Adrenal gland (tissue), 12 donors: ENCODE results near the gene MT1A. TPM values are rescaled to one million over a fixed set of nuclear protein-coding genes. Genes with fewer than 3 reads are reported as not detected.
A peak's percentile ranks its signal among the peaks of the same experiment; 100 is the strongest.
"Not testable (repeated sequence)": the region's sequence is repeated elsewhere in the genome, so short reads cannot be mapped to it uniquely, and the experiment has no call there.

ENCODE experiments used
- DNase-seq, 7 donors: peaks; one replicate each; pipeline ENCODE4 v3.0.0-alpha.2; 2019 to 2020
- H3K27ac ChIP-seq, 5 donors: fragments of 200-600 bp; sonication (generic) in 4 of 5; 1 replicate in 3 of 5; 2 replicates in 2 of 5; pipeline versions ENCODE4 v1.5.1 to v1.8.0; 2016 to 2020; ENCODE audit warnings: mild to moderate bottlenecking in 1 of 5
- H3K27me3 ChIP-seq: fragments of 200-600 bp; 2 replicates; pipeline ENCODE4 v1.8.0; 2021
- H3K36me3 ChIP-seq, 2 donors: fragments of 200-600 bp; replicated peaks in 1 of 2; 1 replicate in 1 of 2; 2 replicates in 1 of 2; pipeline versions ENCODE4 v1.5.1 to v1.8.0; 2018 to 2022
- H3K4me1 ChIP-seq, 2 donors: fragments of 200-600 bp; replicated peaks in 1 of 2; 1 replicate in 1 of 2; 2 replicates in 1 of 2; pipeline versions ENCODE4 v1.5.1 to v1.8.0; 2018 to 2021
- H3K4me3 ChIP-seq, 4 donors: fragments of 200-600 bp; sonication (generic) in 3 of 4; one replicate each; pipeline ENCODE4 v1.5.1; 2016 to 2018
- H3K9me3 ChIP-seq, 3 donors: fragments of 200-600 bp; sonication (generic) in 1 of 3; replicated peaks in 1 of 3; 1 replicate in 2 of 3; 2 replicates in 1 of 3; pipeline versions ENCODE4 v1.5.1 to v1.8.0; 2016 to 2021
- CTCF ChIP-seq, 6 experiments: fragments of 450-650 bp in 4 of 6; fragments of 200-600 bp in 2 of 6; sonication (generic) in 1 of 6; IDR thresholded peaks; 1 replicate in 5 of 6; 2 replicates in 1 of 6; pipeline versions ENCODE4 v1.5.1 to v1.8.0; 2016 to 2021; ENCODE audit warnings: antibody characterized with exemption in 6 of 6, mild to moderate bottlenecking in 2 of 6, moderate library complexity in 1 of 6
- POLR2A ChIP-seq, 2 donors: fragments of 450-650 bp; IDR thresholded peaks; one replicate each; pipeline ENCODE4 v1.6.1; 2017; ENCODE audit warnings: antibody characterized with exemption in 2 of 2, mild to moderate bottlenecking in 2 of 2, moderate library complexity in 1 of 2
- WGBS, 4 donors: extraction: QIAGEN DNeasy Blood & Tissue Kit in 2 of 4; methylation state at CpG; one replicate each; pipeline versions ENCODE4 v1.1.5 to v1.1.7; 2013 to 2017; 5-methylcytosine and 5-hydroxymethylcytosine counted together
- intact Hi-C, 2 donors: fragments of 100-400 bp; cut with DNase I; formaldehyde crosslinking; loops; one replicate each; pipeline versions ENCODE4 v1.14.1 to v1.15.0; 2022 to 2023
- polyA plus RNA-seq, 3 donors: library from polyadenylated mRNA; stranded (reverse); fragments of 200-250 nt in 2 of 3; fragments of 350-450 nt in 1 of 3; fragmentation: Illumina TruSeq in 1 of 3; extraction: RNeasy Lipid Tissue Mini Kit (QIAGEN cat#74804) in 1 of 3; gene quantifications; one replicate each; pipeline ENCODE4 v1.2.3, GENCODE V29; 2013 to 2014
- total RNA-seq, 9 donors: library from RNA; depleted of rRNA in 4 of 9; stranded (reverse); fragments of >200 nt in 4 of 9; fragments of 120-200 nt in 1 of 9; fragmentation: NEBNext Ultra II Directional in 1 of 9; extraction: Animal tissue kit (Norgen Biotek cat#: 25700) in 1 of 9; gene quantifications; one replicate each; pipeline versions ENCODE4 v1.1.0 to v1.2.4, GENCODE V29; 2013 to 2023
- donor health status: healthy with polysubstance abuse.
- donor health status: Bipolar disorder and iron deficiency.
- donor health status: DM: yes; HTN: yes; CAD: no.
- donor health status: DM: no; HTN: no; CAD: no.
- donor health status: DM: no; HTN: no; CAD: no.
- donor health status: DM: yes; HTN: yes; CAD: no.

The MT1A gene
- total and polyA plus RNA-seq, 12 donors = 6.9 to 273 (median 19.4) TPM; not detected in 1

- H3K4me3 ChIP-seq = no peak overlapping the region
- no peaks in the 10 kb centered on the region for H3K9me3 ChIP-seq
- no peaks in the 10 kb centered on the region for H3K36me3 ChIP-seq
- peak; percentile 33 to 70 (median 62) for TF ChIP-seq CTCF (IDR thresholded peaks at IDR 0.05)
- no peak for TF ChIP-seq POLR2A (IDR thresholded peaks at IDR 0.05)
- peak in 5 of 7 donors; percentile 40 to 70 (median 56) for DNase-seq
- intact Hi-C loops = no loop called here
- peaks cover 0 to 4% of the 10 kb centered on the region in 2 donors for H3K4me1 ChIP-seq
- peaks cover 5% of the 10 kb centered on the region for H3K27me3 ChIP-seq
- WGBS, 4 donors = 42 to 50% (median 46%) methylated on average over 9 to 12 of the region's 12 CpGs
- H3K27ac ChIP-seq = no peak overlapping the region
Measured at GRCh38 chr16:56673921-56674320, 35.5 kb downstream of the MT1A start.

- intact Hi-C loops, H3K9me3 ChIP-seq, H3K4me3 ChIP-seq, H3K27me3 ChIP-seq, H3K4me1 ChIP-seq, H3K27ac ChIP-seq, H3K36me3 ChIP-seq, DNase-seq: not testable (repeated sequence)
- 79 to 91% (median 90%) methylated on average over 6 of the region's 6 CpGs for WGBS, 4 donors
Measured at GRCh38 chr16:56674570-56674969, 36.1 kb downstream of the MT1A start.

- intact Hi-C loops = no loop called here
- no peak overlapping the region for H3K4me3 ChIP-seq
- DNase-seq = no peak
- H3K4me1 ChIP-seq = peaks cover 0 to 4% of the 10 kb centered on the region in 2 donors
- no peaks in the 10 kb centered on the region for H3K36me3 ChIP-seq
- no peak for TF ChIP-seq POLR2A (IDR thresholded peaks at IDR 0.05)
- TF ChIP-seq CTCF (IDR thresholded peaks at IDR 0.05) = no peak
- WGBS, 4 donors = 29 to 44% (median 31%) methylated on average over 14 to 32 of the region's 32 CpGs
- no peak overlapping the region for H3K27ac ChIP-seq
- no peaks in the 10 kb centered on the region for H3K27me3 ChIP-seq
- no peaks in the 10 kb centered on the region for H3K9me3 ChIP-seq
Measured at GRCh38 chr16:56675685-56676210, 37.3 kb downstream of the MT1A start.

- no peaks in the 10 kb centered on the region for H3K27me3 ChIP-seq
- H3K4me3 ChIP-seq = no peak overlapping the region
- TF ChIP-seq CTCF (IDR thresholded peaks at IDR 0.05) (no peak), POLR2A (IDR thresholded peaks at IDR 0.05) (no peak)
- no peak overlapping the region for H3K27ac ChIP-seq
- WGBS, 4 donors = 77 to 100% (median 86%) methylated on average over 1 to 3 of the region's 3 CpGs
- peaks cover 9 to 15% of the 10 kb centered on the region in 2 donors for H3K4me1 ChIP-seq
- H3K9me3 ChIP-seq = no peaks in the 10 kb centered on the region
- H3K36me3 ChIP-seq = no peaks in the 10 kb centered on the region
- no peak for DNase-seq
- intact Hi-C loops = no loop called here
Measured at GRCh38 chr16:56677474-56677873, 39.0 kb downstream of the MT1A start.

- intact Hi-C loops = no loop called here
- Histone ChIP-seq H3K4me3 (no peak overlapping the region), H3K36me3 (no peaks in the 10 kb centered on the region), H3K27me3 (no peaks in the 10 kb centered on the region), H3K9me3 (no peaks in the 10 kb centered on the region), H3K4me1 (peaks cover 23 to 29% of the 10 kb centered on the region in 2 donors), H3K27ac (peak overlapping the region in 2 of 5 donors; percentile 88 to 89)
- WGBS, 4 donors = 88 to 100% (median 95%) methylated on average over 3 of the region's 3 CpGs
- no peak for DNase-seq
- TF ChIP-seq CTCF (IDR thresholded peaks at IDR 0.05) (no peak), POLR2A (IDR thresholded peaks at IDR 0.05) (no peak)
Measured at GRCh38 chr16:56679078-56679730, 40.7 kb downstream of the MT1A start.
